HG02885 (cell line): ENCODE data around the gene BAZ2B.

Source experiments
- ATAC-seq: cut with Tn5 transposase; IDR thresholded peaks from one replicate; pipeline ENCODE4 v1.9.1; 2021; ENCODE audit warnings: mild to moderate bottlenecking; ENCODE audit not compliant: unreplicated experiment, poor library complexity

Gene BAZ2B

DNA sequence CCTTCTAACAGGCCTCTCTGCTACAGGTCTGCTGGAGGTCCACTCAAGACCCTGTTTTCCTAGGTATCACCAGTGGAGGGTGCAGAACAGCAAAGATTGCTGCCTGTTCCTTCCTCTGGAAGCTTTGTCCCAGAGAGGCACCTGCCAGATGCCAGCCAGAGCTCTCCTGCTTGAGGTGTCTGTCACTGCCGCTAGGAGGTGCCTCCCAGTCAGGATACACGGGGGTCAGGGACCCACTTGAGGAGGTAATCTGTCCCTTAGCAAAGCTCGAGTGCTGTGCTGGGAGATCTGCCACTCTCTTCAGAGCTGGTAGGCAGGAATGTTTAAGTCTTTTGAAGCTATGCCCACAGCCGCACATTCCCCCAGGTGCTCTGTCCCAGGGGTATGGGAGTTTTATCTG is 140.6 kb downstream of the BAZ2B start:
- no peak for ATAC-seq

DNA sequence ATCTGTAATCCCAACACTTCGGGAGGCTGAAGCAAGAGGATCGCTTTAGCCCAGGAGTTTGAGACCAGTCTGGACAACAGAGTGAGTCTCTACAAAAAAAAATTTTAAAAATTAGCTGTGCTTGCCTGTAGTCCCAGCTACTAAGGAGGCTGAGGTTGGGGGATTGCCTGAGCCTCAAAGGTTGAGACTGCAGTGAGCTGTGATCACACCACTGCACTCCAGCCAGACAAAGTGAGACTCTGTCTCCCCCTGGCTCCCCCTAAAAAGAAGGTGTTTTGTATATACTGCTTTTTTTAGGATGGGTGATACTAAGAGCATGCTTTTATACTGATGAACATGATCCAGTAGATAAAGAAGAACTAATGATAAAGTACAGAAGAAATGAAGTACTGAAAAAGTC is 145.0 kb downstream of the BAZ2B start:
- ATAC-seq: no peak

DNA sequence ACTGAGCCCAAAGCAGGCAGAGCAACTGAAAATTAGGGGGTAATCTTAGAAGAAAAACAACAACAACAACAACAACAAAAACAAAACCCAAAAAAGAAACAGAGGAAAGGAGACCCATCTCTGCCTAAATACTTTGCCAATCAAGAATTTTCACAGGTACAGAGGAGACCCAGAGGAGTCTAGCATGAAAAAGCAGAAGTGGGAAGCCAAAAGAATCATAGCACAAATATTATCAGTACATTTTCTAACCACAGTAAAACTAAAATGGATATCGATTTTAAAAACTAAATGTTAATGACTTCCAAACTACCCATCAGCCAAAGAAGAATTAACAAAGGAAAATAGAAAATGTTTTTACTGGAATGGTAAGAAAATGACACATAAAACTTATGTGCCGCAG is 148.1 kb downstream of the BAZ2B start:
- ATAC-seq: no peak

DNA sequence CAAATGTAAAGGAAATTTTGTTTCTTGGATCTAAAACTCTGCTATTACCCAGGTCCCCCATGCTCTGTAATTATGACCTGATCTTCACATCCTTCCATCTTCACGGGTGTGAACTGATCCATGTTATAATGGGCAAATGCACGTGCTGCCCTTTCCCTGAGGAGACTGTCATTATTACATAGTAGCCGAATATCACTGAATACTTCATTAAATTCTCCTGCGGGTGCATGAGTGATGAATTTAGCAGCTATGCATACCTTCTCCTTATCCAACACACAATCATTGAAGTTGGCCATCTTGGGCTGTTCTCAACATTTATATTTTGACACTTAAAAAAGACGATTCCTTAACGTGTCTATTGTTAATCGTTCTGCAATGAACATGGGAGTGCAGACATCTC is 153.4 kb downstream of the BAZ2B start:
- ATAC-seq: no peak

DNA sequence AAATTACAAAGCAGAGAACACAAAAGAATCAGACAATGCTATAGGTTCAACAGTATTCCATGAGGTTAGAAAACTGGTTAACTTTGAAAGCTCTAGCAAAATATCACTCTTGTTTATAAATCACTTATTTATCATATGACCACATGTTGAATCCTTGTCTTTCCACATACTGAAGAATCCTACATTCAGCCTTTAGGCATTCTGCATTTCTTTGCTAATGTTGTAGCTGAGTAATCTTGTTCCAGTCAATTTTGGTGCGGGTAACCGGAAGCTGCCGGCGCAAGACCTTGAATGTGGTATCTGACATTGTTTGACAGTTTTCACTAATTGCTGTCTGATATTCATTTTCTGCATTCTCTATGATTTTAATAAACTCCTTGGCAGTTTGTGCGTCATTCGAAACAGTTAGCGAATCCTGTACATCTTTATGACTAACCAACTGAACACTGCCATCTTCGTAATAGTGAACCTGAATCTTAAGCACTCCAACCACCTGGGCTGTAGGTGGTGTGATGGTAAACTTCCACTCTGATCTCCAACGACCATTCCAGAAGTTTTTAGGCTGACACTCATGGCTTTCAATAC is 154.1 kb downstream of the BAZ2B start:
- ATAC-seq: no peak

DNA sequence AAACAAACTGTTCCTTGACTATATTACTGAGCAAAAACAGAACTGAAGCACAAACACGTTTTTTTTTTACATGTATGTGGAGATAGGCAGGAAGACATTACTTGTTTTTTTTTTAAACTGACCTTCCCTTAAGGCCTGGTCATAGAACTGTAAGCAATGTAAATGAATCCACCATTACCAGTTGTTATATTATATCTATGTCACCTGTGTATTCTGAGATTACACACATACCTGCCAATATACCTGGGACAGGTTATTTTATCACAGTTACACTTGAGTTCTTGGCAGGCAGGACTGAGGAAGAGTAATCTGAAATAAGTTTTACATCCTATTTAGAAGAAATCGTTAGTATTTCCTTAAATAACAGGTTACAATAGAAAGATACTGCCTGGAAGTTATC is 155.3 kb downstream of the BAZ2B start:
- no peak for ATAC-seq

DNA sequence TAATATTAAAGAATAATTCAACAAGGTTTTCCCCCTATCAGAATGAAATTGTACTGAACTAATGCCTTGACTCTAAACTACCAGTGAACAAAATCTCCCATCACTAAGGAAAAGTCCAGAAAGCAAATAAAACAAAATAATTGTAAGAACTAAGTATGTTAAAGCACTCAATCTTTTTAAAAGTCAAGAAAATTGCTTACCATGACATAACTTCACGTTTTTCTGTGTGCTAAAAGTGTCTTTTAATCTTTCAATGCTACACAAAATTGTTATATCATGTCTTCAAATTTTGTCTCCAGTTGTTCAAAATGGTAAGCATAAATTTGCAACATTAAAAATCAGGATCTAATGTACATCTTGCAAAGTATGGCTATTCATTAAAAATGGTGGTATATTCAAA is 156.1 kb downstream of the BAZ2B start:
- ATAC-seq: no peak

DNA sequence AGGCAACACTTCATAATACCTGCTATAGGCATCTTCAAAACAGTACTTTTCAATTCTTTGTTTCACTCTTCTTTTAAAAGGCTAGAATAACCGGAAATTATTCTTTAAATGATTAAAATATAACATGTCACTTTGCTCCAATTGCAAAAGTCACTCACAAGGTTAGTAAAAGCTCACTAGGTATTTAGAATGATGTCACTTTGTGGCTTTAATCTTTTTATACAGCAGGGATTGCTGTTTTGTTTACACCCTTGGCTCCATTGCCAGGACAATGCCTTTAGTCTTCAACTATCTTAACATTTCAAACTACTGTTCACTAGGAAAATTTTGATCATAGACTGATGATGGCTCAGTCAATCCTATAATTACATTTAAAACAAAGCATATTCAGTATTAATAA is 157.1 kb downstream of the BAZ2B start:
- no peak for ATAC-seq

DNA sequence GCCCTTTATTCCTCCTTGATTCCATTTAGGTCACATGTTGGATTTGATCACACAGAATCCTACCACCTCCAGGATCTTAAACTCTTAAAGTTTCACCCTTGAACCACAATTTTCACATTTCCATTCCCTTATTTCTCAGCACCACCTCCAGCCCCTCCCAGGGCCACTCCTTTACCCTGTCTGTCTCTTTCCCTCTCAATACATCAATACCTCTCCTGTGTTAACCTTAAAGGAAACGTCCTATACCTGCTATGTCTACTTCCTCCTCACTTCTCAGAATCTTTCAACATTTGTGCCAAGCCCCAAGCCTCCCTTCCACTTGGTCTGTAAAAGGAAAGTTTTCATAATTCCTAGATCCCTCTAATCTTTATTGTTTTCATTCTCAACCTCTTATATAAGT is 158.8 kb downstream of the BAZ2B start:
- no peak for ATAC-seq

DNA sequence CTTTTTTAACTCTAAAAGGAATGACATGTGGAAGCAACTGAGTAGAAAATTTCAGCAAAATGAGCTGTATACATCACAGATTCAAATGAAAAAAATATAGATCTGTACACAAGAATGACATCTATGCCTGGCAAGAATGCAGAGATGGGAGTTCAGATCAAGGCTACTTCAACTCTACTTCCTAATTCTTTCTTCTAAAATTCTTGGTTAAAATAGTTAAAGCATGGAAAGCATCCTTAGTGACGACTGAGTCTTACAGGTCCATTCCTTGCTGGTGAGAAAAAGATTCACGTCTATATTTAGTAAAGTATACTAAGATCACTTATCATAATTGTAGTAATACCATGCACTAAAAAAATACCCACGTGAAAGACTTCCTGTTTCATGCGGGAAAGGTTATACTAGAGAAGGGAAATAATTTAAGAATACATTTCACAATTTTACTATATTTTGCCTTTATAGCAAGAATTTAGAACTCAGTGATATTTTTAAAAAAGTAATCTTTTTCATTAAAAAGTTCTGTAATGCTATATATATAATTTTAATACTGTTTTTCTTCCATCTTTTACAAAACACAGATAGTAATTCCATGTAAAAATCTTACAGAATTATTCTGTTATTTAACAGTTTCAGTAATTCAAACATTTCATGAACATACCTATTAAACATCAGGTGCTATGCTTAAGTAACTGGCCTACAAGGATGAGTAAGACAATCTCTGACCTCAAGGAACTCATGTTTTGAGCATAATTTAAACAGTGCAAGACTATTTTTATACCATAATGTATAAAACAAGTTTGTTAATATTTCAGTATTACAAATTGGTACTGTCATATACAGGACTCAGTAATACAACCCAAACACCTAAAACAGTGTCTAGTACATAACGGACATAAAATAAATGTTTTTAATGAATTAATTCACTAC is 159.6 kb downstream of the BAZ2B start:
- no peak for ATAC-seq

DNA sequence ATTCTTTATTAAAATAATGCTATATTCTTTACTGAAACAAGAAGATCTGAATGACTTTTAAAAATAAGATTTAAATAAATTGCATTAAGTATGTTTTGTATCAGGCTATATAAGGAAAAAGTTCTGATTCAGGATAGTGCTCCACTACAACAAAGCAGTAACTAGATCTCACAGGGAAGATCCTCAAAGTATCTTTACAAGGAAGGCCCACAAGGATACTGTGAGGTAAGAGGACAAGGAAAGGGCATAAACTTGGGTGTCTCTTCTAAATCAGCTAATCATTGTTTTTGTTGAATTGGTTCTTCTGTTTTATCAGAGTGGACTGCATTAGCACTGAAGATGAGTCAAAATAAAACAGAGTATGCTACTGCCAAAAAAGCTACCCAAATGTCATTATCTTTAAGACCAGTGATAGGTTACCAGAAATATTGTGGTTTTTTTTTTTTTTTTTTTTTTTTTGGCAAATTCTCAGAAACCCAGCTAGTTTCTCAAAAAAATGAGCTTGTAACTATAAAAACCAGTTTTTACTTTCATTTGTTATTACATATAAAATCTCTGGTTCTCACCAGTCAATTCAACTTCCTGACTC is 160.9 kb downstream of the BAZ2B start:
- ATAC-seq: no peak

DNA sequence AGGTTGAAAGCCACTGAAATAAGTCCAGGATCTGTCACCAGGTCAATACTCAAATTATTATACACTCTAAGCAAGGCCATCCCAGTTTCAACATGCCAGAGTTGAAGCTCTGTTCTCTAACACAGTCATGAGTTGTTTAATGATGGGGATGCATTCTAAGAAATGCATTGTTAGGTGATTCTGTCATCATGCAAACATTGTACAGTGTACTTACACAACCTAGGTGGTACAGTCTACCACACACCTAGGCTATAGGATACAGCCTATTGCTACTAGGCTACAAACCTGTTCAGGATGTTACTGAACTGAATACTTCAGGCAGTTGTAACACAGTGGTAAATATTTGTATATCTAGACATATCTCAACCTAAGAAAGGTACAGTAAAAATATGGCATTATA is 162.2 kb downstream of the BAZ2B start:
- no peak for ATAC-seq

DNA sequence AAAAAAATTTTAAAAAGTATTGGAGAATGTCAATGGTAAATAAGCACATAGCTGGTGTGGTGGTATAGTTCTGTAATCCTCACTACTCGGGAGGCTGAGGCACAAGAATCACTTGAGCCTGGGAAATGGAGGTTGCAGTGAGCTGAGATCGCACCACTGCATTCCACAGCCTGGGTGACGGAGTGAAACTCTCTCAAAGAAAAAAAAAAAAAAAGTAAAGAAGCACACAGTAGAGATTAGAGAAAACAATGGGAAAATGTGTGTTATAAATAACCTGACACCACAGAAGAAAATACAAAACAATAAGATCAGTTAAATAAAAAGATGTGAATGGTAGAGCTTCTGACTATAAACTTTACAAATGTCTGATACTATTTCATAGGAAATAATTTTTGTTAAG is 166.2 kb downstream of the BAZ2B start:
- no peak for ATAC-seq

DNA sequence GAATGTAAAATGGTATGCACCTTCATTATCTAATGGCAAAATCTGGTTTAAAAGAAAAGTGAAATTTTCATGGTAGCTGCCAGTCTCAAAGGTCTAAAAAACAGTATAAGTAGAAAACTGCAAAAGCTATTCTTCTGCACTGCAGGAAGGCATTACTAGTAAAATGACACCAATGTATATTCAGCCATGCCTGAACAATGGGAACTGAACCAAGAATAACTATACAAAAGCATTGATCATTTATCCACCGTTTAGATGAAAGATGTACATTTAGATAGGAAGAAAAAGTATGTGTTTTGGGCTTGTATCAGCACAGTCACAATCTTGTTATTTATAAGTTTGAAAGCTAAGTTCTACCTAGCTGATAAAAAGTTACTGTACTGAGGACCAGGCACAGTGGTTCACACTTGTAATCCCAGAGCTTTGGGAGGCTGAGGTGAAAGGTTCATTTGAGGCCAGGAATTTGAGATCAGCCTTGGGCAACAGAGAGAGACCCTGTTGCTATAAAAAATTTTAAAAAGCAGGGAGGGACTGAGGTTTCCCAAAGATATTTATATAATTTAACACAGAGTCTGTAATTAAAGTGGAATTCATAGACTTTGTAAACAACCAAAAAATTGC is 166.7 kb downstream of the BAZ2B start:
- no peak for ATAC-seq

DNA sequence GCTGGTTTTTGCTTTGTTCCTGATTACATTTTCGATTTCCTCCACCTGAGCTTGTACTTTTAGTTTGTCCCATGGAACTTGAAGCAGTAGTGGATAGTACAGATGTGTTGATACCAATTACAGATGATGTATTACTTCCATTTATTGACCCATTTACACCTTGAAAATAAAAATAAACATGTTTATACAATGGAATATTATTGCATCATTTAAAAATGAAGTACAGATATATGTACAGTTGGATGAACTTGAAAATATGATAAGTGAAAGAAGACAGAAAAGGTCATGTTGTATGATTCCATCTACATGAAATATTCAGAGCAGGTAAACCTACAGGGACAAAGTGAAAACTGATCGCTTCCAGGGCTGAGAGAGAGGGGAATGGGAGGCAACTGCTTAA is 169.5 kb downstream of the BAZ2B start:
- no peak for ATAC-seq

DNA sequence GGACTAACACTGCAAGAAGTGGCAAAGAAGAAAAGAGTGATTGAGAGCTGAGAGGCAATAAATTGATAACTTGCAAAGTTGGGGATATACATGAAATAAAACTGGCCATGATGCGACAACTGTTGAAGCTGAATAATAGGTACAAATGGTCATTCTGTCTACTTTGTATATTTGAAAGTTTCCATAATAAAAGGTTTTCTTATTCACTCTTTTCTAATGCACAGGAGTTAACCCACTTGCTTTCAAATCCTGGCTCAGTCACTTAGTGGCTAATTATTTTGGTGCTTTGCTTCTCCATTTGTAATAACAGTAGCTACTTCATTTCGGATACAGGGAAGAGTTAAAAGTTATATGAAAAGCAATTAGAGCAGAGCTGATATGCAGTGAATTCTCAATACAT is 170.1 kb downstream of the BAZ2B start:
- ATAC-seq: no peak

DNA sequence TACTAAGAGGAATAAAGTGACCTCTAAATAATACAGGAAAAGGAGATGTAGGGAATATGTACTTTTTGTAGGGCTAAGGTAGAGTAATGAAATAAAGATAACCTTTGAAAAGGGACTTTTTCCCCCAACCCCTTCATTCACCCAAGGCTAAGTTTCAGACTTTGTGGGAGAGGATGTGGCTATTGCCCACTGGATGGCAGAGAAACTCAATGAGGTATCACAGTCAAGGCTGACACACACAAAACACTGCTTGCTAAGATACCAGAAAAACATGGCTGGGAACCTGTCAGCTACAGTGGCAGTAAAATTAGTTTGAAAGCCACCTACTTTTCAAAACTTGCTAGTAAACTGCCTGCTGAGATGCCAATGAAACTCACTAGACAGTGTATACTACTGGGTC is 171.0 kb downstream of the BAZ2B start:
- ATAC-seq: no peak

DNA sequence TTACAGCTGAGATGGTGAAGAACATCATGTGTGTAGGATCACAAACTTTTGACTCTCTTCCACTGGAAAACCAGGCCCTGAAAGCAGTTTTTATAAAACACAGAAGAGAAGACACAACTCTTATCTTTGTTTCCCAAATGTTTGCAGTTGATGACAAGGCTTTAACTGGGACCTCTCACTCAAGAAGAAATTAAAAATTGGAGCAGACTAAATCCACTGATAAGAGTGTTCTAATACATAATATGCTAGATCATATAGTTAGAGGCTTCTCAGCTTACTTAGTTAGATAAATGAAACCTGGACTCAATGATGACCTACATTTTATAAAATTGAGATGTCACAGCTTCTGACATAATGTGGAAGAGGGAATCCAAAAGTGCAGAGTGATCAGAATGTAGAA is 171.6 kb downstream of the BAZ2B start:
- no peak for ATAC-seq

DNA sequence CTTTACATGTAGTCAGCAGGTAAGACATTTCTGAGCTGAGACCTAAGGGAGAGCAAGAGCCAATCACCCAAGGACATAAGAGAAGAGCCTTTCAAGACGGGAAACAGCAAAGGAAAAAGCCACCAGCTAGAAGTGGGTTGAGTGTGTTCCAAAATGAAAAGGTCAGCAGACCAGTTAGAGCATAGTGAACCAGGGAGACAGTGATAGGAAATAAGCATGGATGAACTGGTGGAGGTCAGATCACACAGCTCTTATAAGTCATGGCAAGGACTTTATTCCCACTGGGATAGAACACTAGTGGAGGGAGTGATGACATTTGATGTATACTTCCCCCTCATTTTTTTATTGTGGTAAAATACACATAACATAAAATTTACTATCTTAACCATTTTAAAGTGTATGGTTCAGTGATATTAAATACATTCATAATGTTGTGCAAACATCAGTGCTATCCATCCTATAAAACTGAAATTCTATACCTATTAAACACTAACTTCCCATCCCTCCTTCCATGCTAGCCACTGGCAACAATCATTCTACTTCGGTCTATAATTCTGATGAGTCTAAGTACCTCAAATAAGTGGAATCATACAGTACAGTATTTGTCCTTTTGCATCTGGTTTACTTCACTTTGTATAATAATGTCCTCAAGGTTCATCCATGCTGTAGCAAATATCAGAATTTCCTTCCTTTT is 174.0 kb downstream of the BAZ2B start:
- ATAC-seq: no peak

DNA sequence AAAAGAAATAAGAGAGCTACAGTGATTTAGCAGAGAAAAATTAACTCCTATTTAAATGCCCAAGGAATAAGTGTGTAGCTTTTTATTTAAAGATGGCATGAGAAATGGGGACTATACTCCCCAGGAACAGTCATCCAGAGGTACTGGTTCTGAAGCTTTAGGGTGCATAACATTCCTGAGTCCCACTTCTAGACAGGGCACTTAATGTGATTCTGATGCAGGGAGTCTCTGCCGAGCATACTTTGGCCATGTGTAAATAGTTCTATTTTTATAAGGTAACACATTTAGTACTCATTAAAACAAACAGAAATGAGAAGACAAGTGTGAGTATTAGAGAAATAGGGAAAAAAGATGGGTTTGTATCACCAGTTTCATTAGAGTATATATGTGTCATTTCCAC is 175.2 kb downstream of the BAZ2B start:
- no peak for ATAC-seq

DNA sequence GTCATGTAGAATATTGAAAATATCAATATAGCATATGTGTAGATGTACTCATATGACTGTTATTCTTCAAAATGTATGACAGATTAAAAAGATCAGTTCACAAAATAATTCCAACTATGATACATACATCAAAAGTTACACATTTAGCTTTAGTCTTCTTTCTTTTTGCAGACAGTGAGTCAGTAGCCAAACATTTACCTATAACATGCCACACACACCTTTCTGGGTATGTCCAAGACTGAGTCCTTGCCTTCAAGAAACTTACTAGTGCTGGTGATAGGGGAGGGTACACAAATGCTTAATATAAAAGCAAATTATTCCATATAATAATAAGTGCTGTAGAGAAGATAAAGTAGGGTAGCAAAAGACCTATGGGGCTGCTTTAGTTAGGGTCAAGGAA is 176.9 kb downstream of the BAZ2B start:
- no peak for ATAC-seq
